HG03565 (cell line): ENCODE measurements around the gene GABRB1.
"Not testable (repeated sequence)": the region's sequence is repeated elsewhere in the genome, so short reads cannot be mapped to it uniquely, and the experiment has no call there.

ENCODE experiments used
- ATAC-seq: cut with Tn5 transposase; IDR thresholded peaks from one replicate; pipeline ENCODE4 v1.9.1; 2021; ENCODE audit warnings: mild to moderate bottlenecking, moderate library complexity; ENCODE audit not compliant: unreplicated experiment

Gene GABRB1

GRCh38 chr4:47278631-47279030, 247.3 kb downstream of the GABRB1 start:
- no peak for ATAC-seq

- peak; percentile 98 for ATAC-seq
Observed at GRCh38 chr4:47287735-47288134, 256.4 kb downstream of the GABRB1 start.

- ATAC-seq = no peak
Observed at GRCh38 chr4:47289805-47290204, 258.4 kb downstream of the GABRB1 start.

GRCh38 chr4:47290873-47291272, 259.5 kb downstream of the GABRB1 start:
- not testable (repeated sequence) for ATAC-seq

GRCh38 chr4:47309165-47309564, 277.8 kb downstream of the GABRB1 start:
- ATAC-seq = no peak

GRCh38 chr4:47312170-47312569, 280.8 kb downstream of the GABRB1 start:
- ATAC-seq = no peak

- no peak for ATAC-seq
Observed at GRCh38 chr4:47313384-47313783, 282.0 kb downstream of the GABRB1 start.

GRCh38 chr4:47315346-47315745, 284.0 kb downstream of the GABRB1 start:
- peak; percentile 81 for ATAC-seq

- ATAC-seq = no peak
Observed at GRCh38 chr4:47326025-47326424, 294.7 kb downstream of the GABRB1 start.

GRCh38 chr4:47330866-47331265, 299.5 kb downstream of the GABRB1 start:
- no peak for ATAC-seq

- no peak for ATAC-seq
Observed at GRCh38 chr4:47334652-47335051, 303.3 kb downstream of the GABRB1 start.

- no peak for ATAC-seq
Observed at GRCh38 chr4:47337893-47338292, 306.5 kb downstream of the GABRB1 start.

GRCh38 chr4:47340914-47341313, 309.5 kb downstream of the GABRB1 start:
- no peak for ATAC-seq

- ATAC-seq = no peak
Observed at GRCh38 chr4:47342796-47343195, 311.4 kb downstream of the GABRB1 start.

GRCh38 chr4:47349326-47349725, 318.0 kb downstream of the GABRB1 start:
- no peak for ATAC-seq

GRCh38 chr4:47355568-47355967, 324.2 kb downstream of the GABRB1 start:
- no peak for ATAC-seq

- no peak for ATAC-seq
Observed at GRCh38 chr4:47359891-47360290, 328.5 kb downstream of the GABRB1 start.

- ATAC-seq = no peak
Observed at GRCh38 chr4:47367761-47368160, 336.4 kb downstream of the GABRB1 start.

GRCh38 chr4:47368211-47368610, 336.8 kb downstream of the GABRB1 start:
- no peak for ATAC-seq

GRCh38 chr4:47372561-47372960, 341.2 kb downstream of the GABRB1 start:
- ATAC-seq = no peak

GRCh38 chr4:47373174-47373573, 341.8 kb downstream of the GABRB1 start:
- no peak for ATAC-seq

GRCh38 chr4:47373709-47374108, 342.3 kb downstream of the GABRB1 start:
- no peak for ATAC-seq

GRCh38 chr4:47374477-47374876, 343.1 kb downstream of the GABRB1 start:
- no peak for ATAC-seq
